LNCaP clone FGC (cell line): ENCODE results near the gene ABCD4.
"Not testable (repeated sequence)": the region's sequence is repeated elsewhere in the genome, so short reads cannot be mapped to it uniquely, and the experiment has no call there.

Experiments used
- DNase-seq: peaks from one replicate; pipeline ENCODE4 v3.0.0-alpha.2; 2011; ENCODE audit warnings: low read depth
- H3K4me3 ChIP-seq: 2 replicates; pipeline ENCODE4 v1.5.1; 2011; ENCODE audit warnings: mild to moderate bottlenecking, low read depth, low read length, control low read depth
- TF ChIP-seq, protein P1 (sequence below): IDR thresholded peaks from 2 replicates; pipeline ENCODE4 v1.5.1; 2012; ENCODE audit warnings: mild to moderate bottlenecking; ENCODE audit not compliant: control insufficient read depth, insufficient read depth; ENCODE audit errors: extremely low read depth

Gene ABCD4

DNA sequence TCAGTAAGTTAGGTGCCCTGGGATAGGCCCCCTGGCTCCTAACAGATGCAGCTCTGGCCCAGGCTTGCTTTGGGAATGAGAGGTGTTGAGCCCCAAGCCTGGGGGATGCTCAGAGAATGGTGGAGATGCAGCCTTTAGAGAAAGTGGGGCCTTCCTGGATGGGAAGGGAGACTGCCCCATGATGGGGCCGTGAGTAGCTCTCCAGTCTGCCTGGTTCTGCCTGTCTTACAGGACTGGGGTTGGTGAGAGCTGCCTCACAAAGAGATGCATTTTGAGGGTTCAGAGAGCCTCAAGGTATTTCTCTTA lies 45.0 kb upstream of the ABCD4 start:
- no peak for DNase-seq
- H3K4me3 ChIP-seq, result no peak overlapping the region
- TF ChIP-seq, protein P1, sequence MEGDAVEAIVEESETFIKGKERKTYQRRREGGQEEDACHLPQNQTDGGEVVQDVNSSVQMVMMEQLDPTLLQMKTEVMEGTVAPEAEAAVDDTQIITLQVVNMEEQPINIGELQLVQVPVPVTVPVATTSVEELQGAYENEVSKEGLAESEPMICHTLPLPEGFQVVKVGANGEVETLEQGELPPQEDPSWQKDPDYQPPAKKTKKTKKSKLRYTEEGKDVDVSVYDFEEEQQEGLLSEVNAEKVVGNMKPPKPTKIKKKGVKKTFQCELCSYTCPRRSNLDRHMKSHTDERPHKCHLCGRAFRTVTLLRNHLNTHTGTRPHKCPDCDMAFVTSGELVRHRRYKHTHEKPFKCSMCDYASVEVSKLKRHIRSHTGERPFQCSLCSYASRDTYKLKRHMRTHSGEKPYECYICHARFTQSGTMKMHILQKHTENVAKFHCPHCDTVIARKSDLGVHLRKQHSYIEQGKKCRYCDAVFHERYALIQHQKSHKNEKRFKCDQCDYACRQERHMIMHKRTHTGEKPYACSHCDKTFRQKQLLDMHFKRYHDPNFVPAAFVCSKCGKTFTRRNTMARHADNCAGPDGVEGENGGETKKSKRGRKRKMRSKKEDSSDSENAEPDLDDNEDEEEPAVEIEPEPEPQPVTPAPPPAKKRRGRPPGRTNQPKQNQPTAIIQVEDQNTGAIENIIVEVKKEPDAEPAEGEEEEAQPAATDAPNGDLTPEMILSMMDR, result no peak

GRCh38 chr14:74347097-74347794 lies 44.5 kb upstream of the ABCD4 start:
- TF ChIP-seq, protein P1, result no peak
- no peak overlapping the region for H3K4me3 ChIP-seq
- no peak for DNase-seq

DNA sequence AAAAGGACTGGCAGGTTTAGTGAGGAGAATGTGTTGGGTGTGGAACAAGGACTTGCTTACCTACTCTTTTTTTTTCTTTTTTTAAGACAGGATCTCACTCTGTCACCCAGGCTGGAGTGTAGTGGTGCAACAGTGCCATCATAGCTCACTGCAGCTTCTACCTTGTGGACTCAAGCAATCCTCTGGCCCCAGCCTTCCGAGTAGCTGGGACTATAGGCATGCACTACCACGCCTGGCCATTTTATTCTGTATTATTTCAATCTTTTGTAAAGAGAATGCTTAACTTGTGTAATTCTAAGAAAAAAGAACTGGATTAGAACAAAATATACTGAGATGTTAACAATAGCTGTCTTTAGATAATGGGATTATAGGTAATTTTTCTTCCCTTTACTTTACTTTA lies 43.6 kb upstream of the ABCD4 start:
- DNase-seq, result no peak
- H3K4me3 ChIP-seq, result no peak overlapping the region
- TF ChIP-seq, protein P1, result no peak

- H3K4me3 ChIP-seq, result no peak overlapping the region
- no peak for DNase-seq
- TF ChIP-seq, protein P1, result no peak
Observed at GRCh38 chr14:74333909-74334308, 31.2 kb upstream of the ABCD4 start.

DNA sequence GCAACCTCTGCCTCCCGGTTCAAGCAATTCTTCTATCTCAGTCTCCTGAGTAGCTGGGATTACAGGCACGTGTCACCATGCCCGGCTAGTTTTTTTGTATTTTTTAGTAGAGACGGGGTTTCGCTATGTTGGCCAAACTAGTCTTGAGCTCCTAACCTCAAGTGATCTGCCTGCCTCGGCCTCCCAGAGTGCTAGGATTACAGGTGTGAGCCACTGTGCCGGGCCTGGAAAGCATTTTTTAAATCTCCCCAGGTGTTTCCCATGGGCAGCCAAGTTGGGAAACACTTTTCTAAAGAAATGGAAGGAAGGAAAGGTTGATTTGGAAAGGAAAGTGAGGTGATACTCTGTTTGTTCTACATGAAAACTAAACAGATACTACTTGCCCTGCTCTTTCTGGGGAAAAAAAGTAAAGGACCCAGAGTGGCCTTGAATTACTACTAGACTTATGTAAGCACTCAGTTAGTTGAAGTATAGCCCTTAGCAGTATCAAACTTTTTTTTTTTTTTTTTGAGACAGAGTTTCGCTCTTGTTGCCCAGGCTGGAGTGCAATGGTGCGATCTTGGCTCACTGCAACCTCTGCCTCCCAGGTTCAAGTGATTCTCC lies 27.3 kb upstream of the ABCD4 start:
- not testable (repeated sequence) for H3K4me3 ChIP-seq, DNase-seq

DNA sequence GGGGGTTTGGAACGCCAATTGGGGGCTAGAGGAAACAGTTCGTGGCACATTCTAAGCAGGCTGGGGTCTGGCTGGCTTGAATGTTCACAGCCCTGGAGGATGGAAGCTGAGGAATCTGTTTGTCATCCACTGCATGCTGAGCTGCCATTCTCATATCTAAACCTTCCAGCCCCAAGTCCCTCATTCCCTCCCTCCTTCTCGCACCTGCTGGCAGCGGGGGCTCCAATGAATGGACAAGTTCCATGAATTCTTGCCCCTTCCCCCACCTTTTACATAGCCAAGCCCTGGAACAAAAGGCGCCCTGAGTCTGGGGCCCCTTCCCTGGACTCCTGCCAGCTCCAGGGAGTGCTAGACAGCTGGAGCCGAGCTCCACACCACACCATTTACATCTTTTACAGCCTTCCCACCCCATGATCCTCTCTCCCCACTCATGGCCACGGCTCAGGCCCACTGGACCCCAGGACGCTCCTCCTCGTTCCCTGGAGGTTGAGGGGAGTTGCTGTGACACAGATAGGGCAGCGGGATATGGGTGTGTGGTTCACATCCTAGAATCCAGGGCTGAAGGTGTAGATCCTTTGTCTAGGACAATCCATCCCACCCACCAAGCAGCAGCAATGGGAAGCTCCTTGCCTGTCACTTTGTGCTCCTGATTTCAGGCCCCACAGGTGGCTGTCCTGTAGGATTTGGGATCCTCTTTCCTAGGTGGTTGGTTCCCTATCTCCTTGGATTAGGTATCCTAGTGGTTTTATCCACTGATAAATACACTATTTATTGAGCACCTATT lies 23.8 kb upstream of the ABCD4 start:
- DNase-seq, result no peak
- H3K4me3 ChIP-seq, result no peak overlapping the region

GRCh38 chr14:74325446-74325845 lies 22.7 kb upstream of the ABCD4 start:
- no peak for DNase-seq
- TF ChIP-seq, protein P1, result no peak

More for the DNA sequence above, 23.8 kb upstream of the ABCD4 start:
- TF ChIP-seq, protein P1, result no peak

More at GRCh38 chr14:74325446-74325845, 22.7 kb upstream of the ABCD4 start:
- no peak overlapping the region for H3K4me3 ChIP-seq
